Common myeloid progenitor, CD34-positive (primary cell): ENCODE results near the gene GALNT15.

ENCODE experiments used
- CTCF ChIA-PET: fragments of 350-600 bp; sonication (Branson Sonifier 250); formaldehyde crosslinking; loops from one replicate; lab custom pipeline; 2021; ENCODE audit warnings: antibody characterized with exemption; lab: Charles Lee
- POLR2A ChIA-PET: fragments of 350-600 bp; sonication (Branson Sonifier 250); formaldehyde crosslinking; loops from one replicate; lab custom pipeline; 2021; ENCODE audit warnings: antibody characterized with exemption; lab: Charles Lee
- DNase-seq, 3 donors: peaks; one replicate each; pipeline versions ENCODE4 v3.0.0 to v3.0.0-alpha.2; 2013
- H3K27ac ChIP-seq, 2 experiments: 1 replicate in 1 of 2; 2 replicates in 1 of 2; pipeline ENCODE4 v1.7.0; 2013; ENCODE audit warnings: inconsistent platforms in 2 of 2, low read length in 2 of 2, mild to moderate bottlenecking in 2 of 2, low read depth in 1 of 2, moderate library complexity in 1 of 2; ENCODE audit not compliant: severe bottlenecking in 2 of 2, insufficient read depth in 1 of 2, poor library complexity in 1 of 2
- H3K27me3 ChIP-seq, 5 experiments: replicated peaks in 2 of 5; 1 replicate in 3 of 5; 2 replicates in 2 of 5; pipeline versions ENCODE4 v1.6.1 to v1.7.0; 2013; ENCODE audit warnings: low read length in 4 of 5, mild to moderate bottlenecking in 2 of 5, moderate library complexity in 2 of 5, inconsistent platforms in 1 of 5; ENCODE audit not compliant: insufficient read depth in 5 of 5, control insufficient read depth in 4 of 5
- H3K36me3 ChIP-seq, 4 experiments: 1 replicate in 2 of 4; 2 replicates in 2 of 4; pipeline versions ENCODE4 v1.6.1 to v1.7.0; 2013; ENCODE audit warnings: low read length in 3 of 4, control low read depth in 1 of 4, mild to moderate bottlenecking in 1 of 4; ENCODE audit not compliant: control insufficient read depth in 4 of 4, insufficient read depth in 4 of 4
- H3K4me1 ChIP-seq, 4 experiments: 1 replicate in 3 of 4; 2 replicates in 1 of 4; pipeline versions ENCODE4 v1.6.1 to v1.7.1; 2013; ENCODE audit warnings: low read length in 3 of 4, mild to moderate bottlenecking in 3 of 4, control low read depth in 1 of 4, inconsistent platforms in 1 of 4, moderate library complexity in 1 of 4; ENCODE audit not compliant: control insufficient read depth in 4 of 4, insufficient read depth in 4 of 4; ENCODE audit errors: control extremely low read depth in 1 of 4
- H3K4me3 ChIP-seq, 7 experiments: 1 replicate in 4 of 7; 2 replicates in 3 of 7; pipeline versions ENCODE4 v1.5.1 to v1.7.0; 2013; ENCODE audit warnings: mild to moderate bottlenecking in 7 of 7, low read length in 6 of 7, moderate library complexity in 6 of 7, inconsistent platforms in 2 of 7, low read depth in 2 of 7, control low read depth in 1 of 7; ENCODE audit not compliant: insufficient read depth in 4 of 7, control insufficient read depth in 1 of 7; ENCODE audit errors: extremely low read depth in 1 of 7
- H3K9me3 ChIP-seq, 5 experiments: 1 replicate in 4 of 5; 2 replicates in 1 of 5; pipeline versions ENCODE4 v1.6.1 to v1.7.1; 2013; ENCODE audit warnings: low read length in 4 of 5, mild to moderate bottlenecking in 2 of 5, inconsistent platforms in 1 of 5, low read depth in 1 of 5, moderate library complexity in 1 of 5; ENCODE audit not compliant: control insufficient read depth in 4 of 5, insufficient read depth in 2 of 5; ENCODE audit errors: control extremely low read depth in 1 of 5
- WGBS: methylation state at CpG from one replicate; pipeline ENCODE4 v1.1.5; 2013; ENCODE audit not compliant: insufficient coverage; 5-methylcytosine and 5-hydroxymethylcytosine counted together

Gene GALNT15

DNA sequence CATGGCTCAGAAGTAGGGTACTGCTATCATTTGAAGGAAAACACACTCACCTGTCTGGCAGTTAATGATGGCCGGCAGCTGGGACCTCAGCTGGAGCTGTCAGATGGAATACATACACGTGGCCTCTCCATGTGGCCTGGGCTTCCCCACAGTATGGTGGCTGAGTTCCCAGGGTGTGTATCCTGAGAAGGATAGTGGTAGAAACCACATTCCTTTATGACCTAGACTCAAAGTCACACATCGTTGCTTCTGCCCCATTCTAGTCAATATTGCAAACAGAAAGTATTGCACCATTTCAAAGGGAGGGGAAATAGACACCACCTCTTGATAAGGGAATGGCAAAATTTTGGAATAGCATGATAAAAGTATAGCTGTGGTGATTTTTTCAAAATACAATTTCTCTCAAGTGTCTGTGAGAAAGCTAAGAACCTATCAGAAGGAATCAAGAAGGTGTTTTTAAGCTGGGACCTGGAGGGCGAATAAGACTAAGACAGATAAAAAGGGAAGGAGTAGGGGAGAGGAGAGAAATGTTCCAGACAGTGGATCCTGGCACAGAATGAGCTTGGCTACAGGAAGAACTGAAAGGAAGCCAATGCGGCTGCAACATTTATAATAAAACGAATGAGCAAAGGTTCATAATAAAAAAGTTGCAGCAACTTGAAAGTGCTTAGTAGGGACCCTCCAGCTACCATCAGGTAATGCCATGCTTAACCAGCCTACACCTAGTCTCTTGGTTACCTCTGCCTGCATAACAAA, 40.1 kb upstream of the GALNT15 start:
- WGBS: 95% methylated on average over 3 of the region's 6 CpGs
- no peaks in the 10 kb centered on the region for H3K27me3 ChIP-seq
- no peaks in the 10 kb centered on the region for H3K36me3 ChIP-seq
- H3K9me3 ChIP-seq: no peaks in the 10 kb centered on the region
- no peak overlapping the region for H3K27ac ChIP-seq
- no peak overlapping the region for H3K4me3 ChIP-seq
- ChIA-PET POLR2A (no interaction called here), CTCF (interaction anchor here (1.0 to 1.6 kb wide), 2 partner anchors 10 to 86 kb away, joined by 5 read pairs; no protein-coding TSS in a partner anchor)
- DNase-seq: no peak
- no peaks in the 10 kb centered on the region for H3K4me1 ChIP-seq

DNA sequence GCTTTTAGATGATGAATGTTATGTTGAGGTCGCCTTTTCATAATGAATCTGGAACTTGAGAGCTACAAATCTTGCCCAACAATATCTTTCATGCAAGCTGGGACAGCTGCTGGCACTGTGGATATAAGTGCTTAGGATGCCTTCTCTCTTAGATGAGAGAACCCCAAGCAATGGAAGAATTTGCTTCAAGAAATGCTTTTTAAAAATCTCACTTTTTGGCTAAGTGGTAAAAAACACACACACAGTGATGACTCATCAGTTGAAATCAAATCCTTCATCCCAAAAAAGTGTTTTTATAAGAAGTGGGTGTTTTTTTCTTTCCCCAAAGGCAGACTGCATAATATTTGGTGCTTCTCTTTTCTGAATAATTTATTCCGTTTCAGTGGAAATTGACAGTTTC, 38.4 kb upstream of the GALNT15 start:
- 75% methylated on average over 1 of the region's 2 CpGs for WGBS
- no peak overlapping the region for H3K27ac ChIP-seq
- peaks cover 0 to 2% (median 0%) of the 10 kb centered on the region in 5 experiments for H3K9me3 ChIP-seq
- no peaks in the 10 kb centered on the region for H3K4me1 ChIP-seq
- DNase-seq: no peak
- no peaks in the 10 kb centered on the region for H3K27me3 ChIP-seq
- H3K36me3 ChIP-seq: no peaks in the 10 kb centered on the region
- ChIA-PET CTCF (interaction anchor here (1.6 kb wide), 1 partner anchor 88 kb away, joined by 5 read pairs; no protein-coding TSS in a partner anchor), POLR2A (no interaction called here)
- no peak overlapping the region for H3K4me3 ChIP-seq

DNA sequence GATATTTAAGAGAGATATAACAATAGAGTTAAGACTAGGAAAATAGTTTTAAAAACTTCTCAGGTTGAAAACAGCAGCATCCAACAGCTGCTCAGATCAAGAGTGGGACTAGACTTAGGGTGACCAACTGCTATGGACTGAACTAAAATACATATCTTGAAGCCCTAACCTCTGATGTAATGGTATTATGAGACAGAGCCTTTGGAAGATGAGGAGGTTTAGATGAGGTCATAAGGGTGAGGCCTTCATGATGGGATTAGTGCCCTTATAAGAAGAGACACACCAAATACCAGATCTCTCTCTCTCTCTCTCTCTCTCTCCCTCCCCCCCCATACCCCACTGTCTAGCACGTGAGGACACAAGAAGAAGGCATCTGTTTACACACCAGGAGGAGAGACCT, 37.4 kb upstream of the GALNT15 start:
- Histone ChIP-seq H3K27me3 (no peaks in the 10 kb centered on the region), H3K27ac (no peak overlapping the region), H3K4me3 (no peak overlapping the region), H3K4me1 (no peaks in the 10 kb centered on the region), H3K36me3 (no peaks in the 10 kb centered on the region), H3K9me3 (peaks cover 0 to 2% (median 0%) of the 10 kb centered on the region in 5 experiments)
- POLR2A ChIA-PET: no interaction called here
- DNase-seq: no peak
- WGBS: no CpG with 5 or more reads among the region's 1 CpG
- CTCF ChIA-PET: no interaction called here

DNA sequence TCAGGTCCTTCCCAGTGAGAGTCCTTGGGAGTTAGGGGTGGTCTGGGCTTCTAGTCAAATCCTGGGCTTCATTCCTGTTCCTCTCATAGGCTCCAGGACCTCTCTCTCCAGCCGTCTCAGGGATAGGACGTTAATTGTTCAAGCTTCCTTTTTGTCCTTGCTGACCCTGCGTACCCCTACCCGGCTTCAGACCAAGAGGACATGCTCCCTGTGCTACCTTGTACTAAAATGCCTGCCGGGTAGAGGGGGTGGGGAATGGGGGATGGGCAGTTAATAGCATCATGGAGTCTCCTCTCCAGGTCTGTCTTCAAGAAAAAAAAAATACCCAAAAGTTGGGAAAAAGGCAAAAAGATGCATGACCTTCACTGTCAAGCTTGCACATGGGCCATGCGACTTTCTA, 36.5 kb upstream of the GALNT15 start:
- 80% methylated on average over 2 of the region's 6 CpGs for WGBS
- H3K4me1 ChIP-seq: no peaks in the 10 kb centered on the region
- no peak for DNase-seq
- no peak overlapping the region for H3K4me3 ChIP-seq
- no peak overlapping the region for H3K27ac ChIP-seq
- peaks cover 0 to 2% (median 0%) of the 10 kb centered on the region in 5 experiments for H3K9me3 ChIP-seq
- H3K36me3 ChIP-seq: no peaks in the 10 kb centered on the region
- no peaks in the 10 kb centered on the region for H3K27me3 ChIP-seq
- CTCF ChIA-PET: no interaction called here
- POLR2A ChIA-PET: interaction anchor here (0.6 kb wide), 1 partner anchor 55 kb away, joined by 6 read pairs; no protein-coding TSS in a partner anchor

DNA sequence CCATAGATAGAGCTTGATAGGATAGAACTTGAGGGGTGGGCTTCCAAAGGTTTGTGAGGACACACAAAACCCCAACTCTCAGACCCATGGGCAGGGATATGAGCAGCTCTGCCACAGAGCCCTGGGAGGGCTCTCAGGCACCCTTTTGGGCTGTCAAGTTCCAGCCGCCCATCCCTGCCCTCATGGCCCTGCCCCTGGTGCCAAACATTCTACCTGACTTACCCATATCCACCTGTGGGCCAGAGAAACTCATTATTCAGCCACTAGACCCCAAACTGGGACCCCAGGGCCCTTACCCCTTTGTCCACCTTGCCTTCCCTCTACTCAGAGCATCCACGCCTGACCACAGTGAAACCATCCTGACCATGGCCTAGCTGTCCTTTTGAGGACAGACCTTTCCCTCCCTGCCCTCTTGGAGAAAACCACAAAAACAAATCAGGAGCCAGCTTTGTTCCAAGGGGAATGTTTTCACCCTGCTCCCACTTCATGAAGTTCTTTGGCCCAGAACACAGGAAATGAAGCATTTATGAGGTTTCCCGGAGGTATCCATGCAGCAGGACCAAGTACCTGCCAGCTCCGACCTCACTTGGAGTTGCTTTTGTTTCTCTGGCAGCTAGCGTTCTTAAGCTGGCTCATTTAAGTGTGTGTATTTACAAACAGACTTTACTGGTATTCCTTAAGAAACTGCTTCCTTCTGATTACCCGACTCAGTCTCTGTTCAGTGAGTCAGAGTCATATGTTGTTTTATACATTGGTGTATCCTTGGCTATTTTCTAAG, 34.2 kb upstream of the GALNT15 start:
- no peak overlapping the region for H3K27ac ChIP-seq
- no peaks in the 10 kb centered on the region for H3K4me1 ChIP-seq

DNA sequence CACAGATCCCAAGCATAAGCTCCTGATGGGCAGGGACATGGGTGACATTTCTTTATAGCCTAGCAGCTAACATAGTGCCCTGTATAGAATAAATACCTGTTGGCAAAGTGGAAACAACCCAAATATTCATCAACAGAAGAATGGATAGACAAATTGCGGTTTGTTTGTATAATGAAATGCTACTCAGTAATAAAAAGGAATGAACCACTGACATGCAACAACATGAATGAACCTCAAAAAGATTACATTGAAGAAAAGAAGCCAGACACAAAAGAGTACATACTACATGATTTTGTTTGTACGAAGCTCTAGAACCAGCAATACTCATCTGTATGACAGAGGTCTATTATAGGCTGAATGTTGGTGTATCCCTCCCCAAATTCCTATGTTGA, 33.6 kb upstream of the GALNT15 start:
- Histone ChIP-seq H3K4me1 (no peaks in the 10 kb centered on the region), H3K27ac (no peak overlapping the region)
- CTCF ChIA-PET: interaction anchor here (1.0 kb wide), 1 partner anchor 92 kb away, joined by 3 read pairs; no protein-coding TSS in a partner anchor

More for the DNA sequence above, 34.2 kb upstream of the GALNT15 start:
- Histone ChIP-seq H3K36me3 (no peaks in the 10 kb centered on the region), H3K27me3 (no peaks in the 10 kb centered on the region), H3K4me3 (no peak overlapping the region), H3K9me3 (peaks cover 2 to 15% (median 4%) of the 10 kb centered on the region in 5 experiments)
- DNase-seq: no peak
- ChIA-PET CTCF (interaction anchor here (1.0 kb wide), 1 partner anchor 92 kb away, joined by 3 read pairs; no protein-coding TSS in a partner anchor), POLR2A (no interaction called here)
- WGBS: 90% methylated on average over 4 of the region's 6 CpGs

More for the DNA sequence above, 33.6 kb upstream of the GALNT15 start:
- no CpG with 5 or more reads among the region's 2 CpGs for WGBS
- Histone ChIP-seq H3K27me3 (no peaks in the 10 kb centered on the region), H3K9me3 (peaks cover 4 to 15% (median 4%) of the 10 kb centered on the region in 5 experiments), H3K4me3 (no peak overlapping the region), H3K36me3 (no peaks in the 10 kb centered on the region)
- POLR2A ChIA-PET: no interaction called here
- DNase-seq: no peak
